Measurements from ENCODE around the gene CHAT.

GRCh38 chr10:49610458-49611165 is 3.2 kb upstream of the CHAT start:
- TF ChIP-seq EZH2 (IDR thresholded peaks at IDR 0.05; ENCODE audit: insufficient read depth, poor library complexity, severe bottlenecking) (peak; percentile 83), EZH2phosphoT487 (IDR thresholded peaks at IDR 0.05; ENCODE audit: insufficient read depth, low read depth) (no peak)
